CD4-positive, alpha-beta T cell treated with Interferon gamma for 1 hour (primary cell): ENCODE results near the gene CLDND2.

ENCODE experiments used
- DNase-seq: peaks from one replicate; pipeline ENCODE4 v3.0.0-alpha.2; 2020

Gene CLDND2

GRCh38 chr19:51327066-51328001 is 41.5 kb downstream of the CLDND2 start:
- DNase-seq = peak; percentile 64

DNA sequence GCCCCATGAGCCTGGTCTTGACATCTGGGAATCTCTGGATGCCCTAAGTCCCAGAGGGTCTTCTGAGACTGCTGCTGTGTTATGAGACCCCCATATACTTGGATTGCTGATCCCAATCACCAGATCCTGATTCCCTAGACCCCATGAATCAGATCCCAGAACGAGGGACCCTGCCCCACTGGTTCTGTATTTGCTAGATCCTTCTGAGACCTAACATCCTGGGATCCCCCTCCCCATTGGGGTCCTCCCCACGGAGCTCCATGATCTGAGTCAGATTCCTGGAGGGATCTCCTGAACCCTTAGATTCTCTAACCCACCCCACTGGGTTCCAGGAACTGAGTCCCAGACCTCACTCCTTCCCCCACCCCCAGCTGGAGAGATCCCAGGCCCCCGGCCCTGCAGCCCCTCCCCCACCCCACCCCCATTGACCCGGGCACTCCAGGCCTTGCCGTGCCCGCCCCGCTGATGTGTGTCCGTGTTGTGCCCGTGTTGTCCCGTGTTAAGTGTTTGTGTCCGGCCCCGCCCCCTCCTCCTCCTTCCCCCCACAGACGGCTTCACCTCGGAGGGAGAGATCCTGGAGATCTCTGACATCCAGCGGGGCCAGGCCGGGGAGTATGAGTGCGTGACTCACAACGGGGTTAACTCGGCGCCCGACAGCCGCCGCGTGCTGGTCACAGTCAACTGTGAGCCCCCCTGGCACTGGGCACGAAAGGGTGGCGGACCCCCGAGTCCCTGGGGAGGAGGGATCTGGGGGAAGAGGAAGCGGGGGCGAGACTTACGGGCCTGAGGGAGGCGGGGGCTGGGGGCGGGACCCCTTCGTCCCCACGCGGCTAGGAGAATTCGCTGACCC is 42.4 kb downstream of the CLDND2 start:
- no peak for DNase-seq

- DNase-seq = peak; percentile 37
These were observed 43.4 kb downstream of the CLDND2 start for GRCh38 chr19:51325161-51325976.

DNA sequence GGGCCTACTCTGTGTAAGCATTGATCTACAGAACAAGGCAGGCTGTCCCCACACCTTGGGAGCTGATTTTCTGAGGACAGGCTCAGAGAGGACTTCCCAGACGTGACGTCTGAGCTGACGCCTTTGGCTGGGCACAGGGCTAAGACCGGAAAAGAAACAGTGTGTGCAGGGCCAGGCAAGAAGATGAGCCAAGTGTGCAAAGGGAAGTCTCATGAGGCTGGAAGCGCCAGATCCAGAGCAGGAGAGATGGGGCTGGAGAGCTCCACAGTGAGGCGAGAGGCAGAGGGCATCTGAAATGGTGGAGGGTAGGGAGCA is 44.7 kb downstream of the CLDND2 start:
- DNase-seq = no peak

DNA sequence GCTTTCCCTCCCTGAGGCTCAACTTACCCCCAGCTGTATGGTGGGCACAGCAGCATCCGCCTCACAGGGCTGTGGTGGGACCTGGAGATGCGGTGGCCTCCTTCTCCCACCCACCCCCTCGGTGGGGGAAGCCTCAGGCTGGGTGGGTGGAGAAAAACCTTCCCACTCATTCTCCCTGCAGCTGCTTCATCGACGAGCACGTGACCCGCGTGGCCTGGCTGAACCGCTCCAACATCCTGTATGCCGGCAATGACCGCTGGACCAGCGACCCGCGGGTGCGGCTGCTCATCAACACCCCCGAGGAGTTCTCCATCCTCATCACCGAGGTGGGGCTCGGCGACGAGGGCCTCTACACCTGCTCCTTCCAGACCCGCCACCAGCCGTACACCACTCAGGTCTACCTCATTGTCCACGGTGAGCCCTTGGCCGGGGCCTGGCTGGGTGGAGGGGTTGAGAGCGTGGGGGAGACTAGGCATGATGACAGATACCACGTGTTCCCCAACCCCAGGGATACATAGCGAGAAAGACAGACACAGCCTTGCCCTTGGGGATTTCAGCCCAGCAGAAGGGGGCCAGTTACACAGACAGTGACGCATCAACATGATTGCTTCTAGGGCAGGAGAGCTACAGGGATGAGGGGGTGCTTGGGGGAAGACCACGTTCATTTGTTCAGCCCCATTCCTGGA is 45.2 kb downstream of the CLDND2 start:
- no peak for DNase-seq

- no peak for DNase-seq
These were observed 47.0 kb downstream of the CLDND2 start for GRCh38 chr19:51321799-51322198.

- no peak for DNase-seq
These were observed 48.5 kb downstream of the CLDND2 start for GRCh38 chr19:51320280-51320657.

DNA sequence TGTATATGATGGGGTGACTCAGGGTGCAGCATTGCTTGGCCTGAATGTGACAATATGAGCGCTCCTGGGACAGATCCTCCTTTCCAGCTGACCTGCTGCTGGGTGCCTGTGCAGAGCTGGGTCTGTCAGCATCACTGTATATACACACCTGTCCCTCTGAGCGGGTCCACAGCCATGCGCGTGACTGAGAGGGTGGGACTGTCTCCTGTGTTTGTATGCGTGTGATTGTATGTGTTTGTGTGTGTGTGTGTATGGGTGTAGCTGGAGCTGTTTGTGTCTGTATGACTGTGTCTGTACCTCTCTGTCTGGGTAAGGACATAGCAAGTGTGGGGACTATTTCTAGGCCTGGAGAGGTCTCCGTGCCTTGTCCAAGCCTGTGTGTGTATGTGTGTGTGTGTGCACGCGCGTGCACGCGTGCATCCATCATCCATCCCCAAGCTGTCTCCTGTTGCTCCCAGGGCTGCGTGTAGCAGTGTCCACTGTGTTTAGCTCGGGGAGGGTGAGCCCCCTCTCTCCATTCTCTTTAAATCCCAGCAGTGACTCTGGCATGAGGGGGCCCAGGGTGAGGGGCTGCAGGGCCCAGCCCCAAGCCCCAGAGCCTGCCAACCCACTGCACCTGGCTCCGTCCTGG is 49.0 kb downstream of the CLDND2 start:
- DNase-seq = no peak

DNA sequence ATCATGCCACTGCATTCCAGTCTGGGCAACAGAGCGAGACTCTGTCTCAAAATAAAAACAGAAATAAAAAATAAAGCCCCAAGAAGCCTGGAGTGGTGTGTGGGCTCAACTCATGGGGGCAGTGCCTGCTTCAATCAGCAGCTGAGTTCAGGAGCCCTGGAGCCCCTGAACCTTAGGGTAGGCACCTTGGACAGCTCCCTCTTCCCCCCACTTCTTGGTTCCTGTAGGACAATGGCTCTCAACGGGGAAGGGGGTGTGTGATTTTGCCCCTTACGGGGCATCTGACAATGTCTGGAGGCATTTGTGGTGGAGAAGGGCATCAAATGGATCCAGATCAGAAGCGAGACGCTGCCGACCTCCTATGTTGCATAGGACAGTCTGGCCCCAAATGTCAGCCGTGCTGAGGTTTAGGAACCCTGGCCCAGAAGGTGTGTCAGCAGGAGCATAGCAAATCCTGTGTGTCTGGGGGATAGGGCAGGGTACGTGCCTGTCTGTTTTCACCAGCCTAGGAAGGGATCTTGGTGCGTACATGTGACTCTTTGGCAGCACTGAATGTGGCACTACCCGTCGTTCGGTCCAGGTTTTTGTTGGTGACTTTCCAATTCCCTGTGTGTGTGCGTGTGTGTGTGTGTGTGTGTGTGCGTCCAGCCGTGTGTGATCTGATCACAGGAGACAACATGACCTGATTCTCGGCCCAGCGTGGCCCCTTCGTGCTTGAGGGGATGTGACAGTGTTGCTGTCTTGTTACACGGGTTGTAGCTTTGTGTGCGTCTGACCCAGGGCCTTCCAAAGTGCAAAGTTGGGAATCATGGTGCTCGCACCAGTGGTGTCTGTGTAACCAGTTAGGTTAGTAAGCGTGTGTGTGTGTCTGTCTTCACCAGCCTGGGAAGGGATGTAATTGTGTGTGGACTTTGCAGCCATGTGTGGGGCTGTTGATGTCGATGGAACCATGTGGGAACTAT is 49.8 kb downstream of the CLDND2 start:
- DNase-seq = no peak

DNA sequence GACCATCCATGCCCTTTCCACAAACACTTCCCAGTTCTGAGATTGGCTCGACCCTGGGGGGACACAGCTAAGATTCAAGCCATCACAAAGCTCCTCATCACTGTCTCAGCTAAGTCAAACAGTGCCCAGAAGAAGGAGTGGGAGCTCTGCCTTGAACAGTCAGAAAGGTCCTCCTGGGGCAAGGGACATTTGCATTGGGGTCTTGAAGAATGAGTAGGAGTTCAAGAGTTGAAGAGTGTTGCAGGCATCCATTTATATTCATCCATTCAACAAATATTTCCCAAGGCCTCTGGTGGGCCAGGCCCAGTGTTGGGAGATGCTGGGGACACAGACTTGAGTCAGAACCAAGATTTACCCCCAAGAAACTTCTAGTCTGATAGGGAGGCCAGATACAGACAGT is 50.8 kb downstream of the CLDND2 start:
- DNase-seq = no peak

DNA sequence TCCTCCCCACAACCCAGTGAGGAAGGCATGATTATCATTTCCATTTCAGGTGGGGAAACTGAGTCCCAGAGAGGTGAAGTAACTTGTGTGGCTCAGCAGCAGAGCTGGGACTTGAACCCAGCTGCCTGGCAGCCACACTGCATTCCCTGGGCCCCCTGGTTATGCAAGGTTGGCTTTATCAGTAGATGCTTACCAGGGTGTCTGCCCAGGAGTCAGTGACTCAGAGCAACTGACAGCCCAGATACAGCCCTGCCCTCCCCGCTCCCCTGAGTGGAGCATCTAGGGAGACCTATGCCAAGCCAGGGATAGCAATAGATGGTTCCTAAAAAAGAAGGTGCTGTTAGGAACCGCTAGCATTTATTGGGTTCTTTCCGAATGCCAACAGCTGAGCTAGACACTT is 51.4 kb downstream of the CLDND2 start:
- DNase-seq = no peak
